HG03565 (cell line): ENCODE data around the gene RBM38.
A peak's percentile ranks its signal among the peaks of the same experiment; 100 is the strongest.

ENCODE experiments used
- ATAC-seq: cut with Tn5 transposase; IDR thresholded peaks from one replicate; pipeline ENCODE4 v1.9.1; 2021; ENCODE audit warnings: mild to moderate bottlenecking, moderate library complexity; ENCODE audit not compliant: unreplicated experiment

RBM38 gene

GRCh38 chr20:57449398-57450354 is 58.5 kb downstream of the RBM38 start:
- no peak for ATAC-seq

GRCh38 chr20:57450419-57450818 is 59.2 kb downstream of the RBM38 start:
- peak; percentile 77 for ATAC-seq

GRCh38 chr20:57450931-57451330 is 59.7 kb downstream of the RBM38 start:
- no peak for ATAC-seq

GRCh38 chr20:57451431-57451794 is 60.2 kb downstream of the RBM38 start:
- ATAC-seq = no peak

GRCh38 chr20:57451795-57452661 is 60.8 kb downstream of the RBM38 start:
- no peak for ATAC-seq

- ATAC-seq = no peak
Observed at GRCh38 chr20:57455386-57455785, 64.2 kb downstream of the RBM38 start.

GRCh38 chr20:57456116-57456515 is 64.9 kb downstream of the RBM38 start:
- ATAC-seq = no peak

- ATAC-seq = no peak
Observed at GRCh38 chr20:57457243-57458095, 66.3 kb downstream of the RBM38 start.

- no peak for ATAC-seq
Observed at GRCh38 chr20:57458400-57459160, 67.4 kb downstream of the RBM38 start.
